HEK293 (cell line): Measurements from ENCODE around the gene SKOR1.
A peak's percentile ranks its signal among the peaks of the same experiment; 100 is the strongest.

Experiments used
- CTCF ChIA-PET: fragments of 350-600 bp; formaldehyde crosslinking; extraction: SDS; loops from one replicate; lab custom pipeline; 2021; ENCODE audit warnings: antibody characterized with exemption; lab: Yijun Ruan, JAX
- POLR2A ChIA-PET: fragments of 300-600 bp; formaldehyde crosslinking; extraction: SDS; loops from one replicate; lab custom pipeline; 2020; ENCODE audit warnings: antibody characterized with exemption, inconsistent platforms; lab: Yijun Ruan, JAX
- H3K27ac ChIP-seq: fragments of 200-500 bp; sonication (Bioruptor generic); 2 replicates; pipeline ENCODE4 v1.5.1; 2014; ENCODE audit warnings: low read depth, low read length, control low read depth, inconsistent platforms; ENCODE audit errors: extremely low read depth
- H3K36me3 ChIP-seq, 2 experiments: fragments of 200-500 bp in 1 of 2; sonication (Bioruptor generic) in 1 of 2; 1 replicate in 1 of 2; 2 replicates in 1 of 2; pipeline ENCODE4 v1.5.1; 2014 to 2017; ENCODE audit warnings: inconsistent platforms in 2 of 2, low read length in 2 of 2; ENCODE audit not compliant: control insufficient read depth in 2 of 2, insufficient read depth in 1 of 2
- H3K4me1 ChIP-seq: fragments of 200-500 bp; sonication (Bioruptor generic); 2 replicates; pipeline ENCODE4 v1.5.1; 2014; ENCODE audit warnings: mild to moderate bottlenecking, low read length, inconsistent platforms; ENCODE audit not compliant: control insufficient read depth, insufficient read depth
- H3K4me3 ChIP-seq: 2 replicates; pipeline ENCODE4 v1.5.1; 2011; ENCODE audit warnings: low read depth, mild to moderate bottlenecking, control low read depth, low read length, moderate library complexity
- H3K9me3 ChIP-seq: fragments of 200-500 bp; sonication (Bioruptor generic); 2 replicates; pipeline ENCODE4 v1.5.1; 2014; ENCODE audit warnings: low read depth, low read length, inconsistent platforms; ENCODE audit not compliant: control insufficient read depth, insufficient read depth
- BCL11A ChIP-seq: fragments of 450-650 bp; formaldehyde crosslinking; IDR thresholded peaks from 2 replicates; pipeline ENCODE4 v1.5.1; 2016; ENCODE audit warnings: low read depth, missing biosample characterization, missing genetic modification characterization
- HOXC10 ChIP-seq: sonication (generic); formaldehyde crosslinking; IDR thresholded peaks from 2 replicates; pipeline ENCODE4 v1.8.1; 2023; ENCODE audit warnings: mild to moderate bottlenecking, missing genetic modification reagents
- RBAK ChIP-seq: fragments of 450-650 bp; formaldehyde crosslinking; IDR thresholded peaks from 2 replicates; pipeline ENCODE4 v1.5.1; 2016; ENCODE audit warnings: missing biosample characterization, missing genetic modification characterization
- ZBTB1 ChIP-seq: fragments of 450-650 bp; formaldehyde crosslinking; IDR thresholded peaks from 2 replicates; pipeline ENCODE4 v1.5.1; 2016; ENCODE audit warnings: missing biosample characterization, missing genetic modification characterization
- ZBTB17 ChIP-seq: fragments of 450-650 bp; formaldehyde crosslinking; IDR thresholded peaks from 2 replicates; pipeline ENCODE4 v1.5.1; 2016; ENCODE audit warnings: missing biosample characterization, missing genetic modification characterization
- ZBTB20 ChIP-seq: fragments of 450-650 bp; formaldehyde crosslinking; IDR thresholded peaks from 2 replicates; pipeline ENCODE4 v1.5.1; 2016; ENCODE audit warnings: missing biosample characterization, missing genetic modification characterization
- ZBTB7A ChIP-seq: fragments of 450-650 bp; formaldehyde crosslinking; IDR thresholded peaks from 2 replicates; pipeline ENCODE4 v1.5.1; 2016; ENCODE audit warnings: low read depth, missing biosample characterization, missing genetic modification characterization
- ZNF10 ChIP-seq: fragments of 450-650 bp; formaldehyde crosslinking; IDR thresholded peaks from 2 replicates; pipeline ENCODE4 v1.5.1; 2017; ENCODE audit warnings: missing biosample characterization, missing genetic modification characterization
- ZNF133 ChIP-seq: fragments of 450-650 bp; formaldehyde crosslinking; IDR thresholded peaks from 2 replicates; pipeline ENCODE4 v1.5.1; 2016; ENCODE audit warnings: missing biosample characterization, missing genetic modification characterization
- ZNF138 ChIP-seq: fragments of 450-650 bp; formaldehyde crosslinking; IDR thresholded peaks from 2 replicates; pipeline ENCODE4 v1.5.1; 2016; ENCODE audit warnings: missing biosample characterization, missing genetic modification characterization, borderline replicate concordance
- ZNF274 ChIP-seq, 2 experiments: fragments of 200-500 bp in 1 of 2; fragments of 450-650 bp in 1 of 2; sonication (Bioruptor generic) in 1 of 2; formaldehyde crosslinking in 1 of 2; IDR thresholded peaks; 2 replicates each; pipeline versions ENCODE4 v1.5.1 to v1.6.1; 2014 to 2016; ENCODE audit warnings: borderline replicate concordance in 1 of 2, inconsistent platforms in 1 of 2, low read length in 1 of 2, missing biosample characterization in 1 of 2, missing genetic modification characterization in 1 of 2
- ZNF302 ChIP-seq: fragments of 450-650 bp; formaldehyde crosslinking; IDR thresholded peaks from 2 replicates; pipeline ENCODE4 v1.5.1; 2016; ENCODE audit warnings: missing biosample characterization, missing genetic modification characterization, low read depth
- ZNF324 ChIP-seq: fragments of 450-650 bp; formaldehyde crosslinking; IDR thresholded peaks from 2 replicates; pipeline ENCODE4 v1.5.1; 2016; ENCODE audit warnings: missing biosample characterization, missing genetic modification characterization
- ZNF335 ChIP-seq: fragments of 450-650 bp; formaldehyde crosslinking; conservative IDR thresholded peaks from 2 replicates; pipeline ENCODE4 v1.5.1; 2016; ENCODE audit warnings: missing biosample characterization, missing genetic modification characterization
- ZNF394 ChIP-seq: fragments of 450-650 bp; formaldehyde crosslinking; IDR thresholded peaks from 2 replicates; pipeline ENCODE4 v1.5.1; 2016; ENCODE audit warnings: missing biosample characterization, missing genetic modification characterization, mild to moderate bottlenecking, moderate library complexity, borderline replicate concordance
- ZNF416 ChIP-seq: fragments of 450-650 bp; formaldehyde crosslinking; IDR thresholded peaks from 2 replicates; pipeline ENCODE4 v1.5.1; 2016; ENCODE audit warnings: missing biosample characterization, missing genetic modification characterization
- ZNF544 ChIP-seq: fragments of 450-650 bp; formaldehyde crosslinking; IDR thresholded peaks from 2 replicates; pipeline ENCODE4 v1.5.0; 2017; ENCODE audit warnings: missing biosample characterization, missing genetic modification characterization
- ZNF560 ChIP-seq: fragments of 450-650 bp; formaldehyde crosslinking; IDR thresholded peaks from 2 replicates; pipeline ENCODE4 v1.5.1; 2017; ENCODE audit warnings: missing biosample characterization, missing genetic modification characterization, borderline replicate concordance
- ZNF626 ChIP-seq: fragments of 450-650 bp; sonication (Bioruptor Pico); formaldehyde crosslinking; IDR thresholded peaks from 2 replicates; pipeline ENCODE4 v1.5.1; 2018; ENCODE audit warnings: missing biosample characterization, missing genetic modification characterization, inconsistent platforms
- ZNF843 ChIP-seq: fragments of 450-650 bp; formaldehyde crosslinking; IDR thresholded peaks from 2 replicates; pipeline ENCODE4 v1.5.1; 2016; ENCODE audit warnings: missing biosample characterization, missing genetic modification characterization
- TF ChIP-seq, protein P1 (sequence below): fragments of 450-650 bp; formaldehyde crosslinking; IDR thresholded peaks from 2 replicates; pipeline ENCODE4 v1.5.1; 2016; ENCODE audit warnings: missing biosample characterization, missing genetic modification characterization, borderline replicate concordance
- TF ChIP-seq, protein P2 (sequence below): fragments of 450-650 bp; formaldehyde crosslinking; IDR thresholded peaks from 2 replicates; pipeline ENCODE4 v1.5.1; 2016; ENCODE audit warnings: missing biosample characterization, missing genetic modification characterization
- TF ChIP-seq, protein P3 (sequence below): fragments of 450-650 bp; formaldehyde crosslinking; IDR thresholded peaks from 2 replicates; pipeline ENCODE4 v1.5.0; 2017; ENCODE audit warnings: missing biosample characterization, missing genetic modification characterization, borderline replicate concordance
- TF ChIP-seq, protein P4 (sequence below): fragments of 450-650 bp; formaldehyde crosslinking; IDR thresholded peaks from 2 replicates; pipeline ENCODE4 v1.5.1; 2016; ENCODE audit warnings: missing biosample characterization, missing genetic modification characterization, low read depth
- TF ChIP-seq, protein P5 (sequence below): fragments of 450-650 bp; formaldehyde crosslinking; IDR thresholded peaks from 2 replicates; pipeline ENCODE4 v1.5.1; 2016; ENCODE audit warnings: missing biosample characterization, missing genetic modification characterization

SKOR1 gene

DNA sequence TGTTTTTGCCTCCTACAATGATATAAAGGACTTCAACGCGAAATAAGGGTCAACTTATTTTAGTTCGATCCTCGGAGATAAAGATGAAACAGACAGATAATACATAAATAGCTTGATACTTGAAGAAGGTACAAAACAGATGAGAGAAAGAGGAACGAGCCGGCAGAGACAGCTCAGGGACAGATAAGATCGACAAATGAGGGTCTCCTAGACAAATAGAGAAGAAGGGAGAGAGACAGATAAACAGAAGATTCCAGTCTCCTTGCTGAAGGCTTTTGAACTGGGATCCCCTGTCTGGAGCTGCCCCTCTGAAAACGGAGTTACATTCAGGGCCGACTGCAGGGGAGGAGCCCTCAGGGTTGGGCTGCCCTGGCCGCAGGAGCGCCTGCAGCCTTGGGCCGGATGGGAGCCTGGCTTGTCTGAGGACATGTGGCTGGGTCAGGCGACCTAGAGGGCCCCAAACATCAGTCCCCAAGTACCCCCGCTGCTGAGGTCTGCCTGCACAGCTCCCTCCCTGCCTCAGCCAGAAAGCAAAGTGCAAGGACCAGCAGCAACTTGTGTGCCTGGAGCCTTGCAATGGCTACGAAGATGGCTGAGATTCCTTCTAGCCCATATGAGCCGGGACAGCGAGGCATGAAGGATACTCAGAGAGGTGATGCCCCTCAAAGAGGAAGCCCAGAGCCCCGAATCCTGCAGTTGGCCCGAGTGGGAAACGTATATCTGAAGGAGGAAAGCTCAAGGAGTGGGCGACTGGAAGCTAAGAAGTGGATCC is 926 bp upstream of the SKOR1 start:
- ChIA-PET POLR2A (interaction anchor here (1.3 to 1.5 kb wide), 3 partner anchors 16 to 303 kb away, joined by 3 to 4 read pairs (median 4); partner anchors contain the start of gene MAP2K5), CTCF (interaction anchor here (0.5 to 1.3 kb wide), 10 partner anchors 8 to 1233 kb away, joined by 3 to 5 read pairs (median 3); partner anchors contain the start of gene C15orf61)
- H3K36me3 ChIP-seq, result no peaks in the 10 kb centered on the region
- peaks cover 7% of the 10 kb centered on the region for H3K4me1 ChIP-seq
- H3K9me3 ChIP-seq, result no peaks in the 10 kb centered on the region
- H3K27ac ChIP-seq, result no peak overlapping the region
- no peak overlapping the region for H3K4me3 ChIP-seq
- 0 out of 2 replicates have a peak, but pooled peaks have one; percentile 11 for TF ChIP-seq ZNF335 (tag by site-specific recombination)
- no peak for TF ChIP-seq ZNF138 (tag by site-specific recombination)
- no peak for TF ChIP-seq ZNF544 (tag by site-specific recombination)
- TF ChIP-seq ZNF302 (tag by site-specific recombination), result no peak
- TF ChIP-seq, protein P1, sequence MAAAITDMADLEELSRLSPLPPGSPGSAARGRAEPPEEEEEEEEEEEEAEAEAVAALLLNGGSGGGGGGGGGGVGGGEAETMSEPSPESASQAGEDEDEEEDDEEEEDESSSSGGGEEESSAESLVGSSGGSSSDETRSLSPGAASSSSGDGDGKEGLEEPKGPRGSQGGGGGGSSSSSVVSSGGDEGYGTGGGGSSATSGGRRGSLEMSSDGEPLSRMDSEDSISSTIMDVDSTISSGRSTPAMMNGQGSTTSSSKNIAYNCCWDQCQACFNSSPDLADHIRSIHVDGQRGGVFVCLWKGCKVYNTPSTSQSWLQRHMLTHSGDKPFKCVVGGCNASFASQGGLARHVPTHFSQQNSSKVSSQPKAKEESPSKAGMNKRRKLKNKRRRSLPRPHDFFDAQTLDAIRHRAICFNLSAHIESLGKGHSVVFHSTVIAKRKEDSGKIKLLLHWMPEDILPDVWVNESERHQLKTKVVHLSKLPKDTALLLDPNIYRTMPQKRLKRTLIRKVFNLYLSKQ (tag by site-specific recombination), result no peak
- TF ChIP-seq, protein P2, sequence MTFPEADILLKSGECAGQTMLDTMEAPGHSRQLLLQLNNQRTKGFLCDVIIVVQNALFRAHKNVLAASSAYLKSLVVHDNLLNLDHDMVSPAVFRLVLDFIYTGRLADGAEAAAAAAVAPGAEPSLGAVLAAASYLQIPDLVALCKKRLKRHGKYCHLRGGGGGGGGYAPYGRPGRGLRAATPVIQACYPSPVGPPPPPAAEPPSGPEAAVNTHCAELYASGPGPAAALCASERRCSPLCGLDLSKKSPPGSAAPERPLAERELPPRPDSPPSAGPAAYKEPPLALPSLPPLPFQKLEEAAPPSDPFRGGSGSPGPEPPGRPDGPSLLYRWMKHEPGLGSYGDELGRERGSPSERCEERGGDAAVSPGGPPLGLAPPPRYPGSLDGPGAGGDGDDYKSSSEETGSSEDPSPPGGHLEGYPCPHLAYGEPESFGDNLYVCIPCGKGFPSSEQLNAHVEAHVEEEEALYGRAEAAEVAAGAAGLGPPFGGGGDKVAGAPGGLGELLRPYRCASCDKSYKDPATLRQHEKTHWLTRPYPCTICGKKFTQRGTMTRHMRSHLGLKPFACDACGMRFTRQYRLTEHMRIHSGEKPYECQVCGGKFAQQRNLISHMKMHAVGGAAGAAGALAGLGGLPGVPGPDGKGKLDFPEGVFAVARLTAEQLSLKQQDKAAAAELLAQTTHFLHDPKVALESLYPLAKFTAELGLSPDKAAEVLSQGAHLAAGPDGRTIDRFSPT (tag by site-specific recombination), result no peak
- no peak for TF ChIP-seq ZBTB7A (tag by site-specific recombination)
- TF ChIP-seq, protein P3, sequence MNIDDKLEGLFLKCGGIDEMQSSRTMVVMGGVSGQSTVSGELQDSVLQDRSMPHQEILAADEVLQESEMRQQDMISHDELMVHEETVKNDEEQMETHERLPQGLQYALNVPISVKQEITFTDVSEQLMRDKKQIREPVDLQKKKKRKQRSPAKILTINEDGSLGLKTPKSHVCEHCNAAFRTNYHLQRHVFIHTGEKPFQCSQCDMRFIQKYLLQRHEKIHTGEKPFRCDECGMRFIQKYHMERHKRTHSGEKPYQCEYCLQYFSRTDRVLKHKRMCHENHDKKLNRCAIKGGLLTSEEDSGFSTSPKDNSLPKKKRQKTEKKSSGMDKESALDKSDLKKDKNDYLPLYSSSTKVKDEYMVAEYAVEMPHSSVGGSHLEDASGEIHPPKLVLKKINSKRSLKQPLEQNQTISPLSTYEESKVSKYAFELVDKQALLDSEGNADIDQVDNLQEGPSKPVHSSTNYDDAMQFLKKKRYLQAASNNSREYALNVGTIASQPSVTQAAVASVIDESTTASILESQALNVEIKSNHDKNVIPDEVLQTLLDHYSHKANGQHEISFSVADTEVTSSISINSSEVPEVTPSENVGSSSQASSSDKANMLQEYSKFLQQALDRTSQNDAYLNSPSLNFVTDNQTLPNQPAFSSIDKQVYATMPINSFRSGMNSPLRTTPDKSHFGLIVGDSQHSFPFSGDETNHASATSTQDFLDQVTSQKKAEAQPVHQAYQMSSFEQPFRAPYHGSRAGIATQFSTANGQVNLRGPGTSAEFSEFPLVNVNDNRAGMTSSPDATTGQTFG, result no peak
- no peak for TF ChIP-seq ZNF10 (tag by site-specific recombination)
- no peak for TF ChIP-seq ZNF394 (tag by site-specific recombination)
- TF ChIP-seq ZBTB1 (tag by site-specific recombination), result no peak
- TF ChIP-seq ZNF133, result no peak
- TF ChIP-seq BCL11A (tag by site-specific recombination), result no peak
- TF ChIP-seq, protein P4, sequence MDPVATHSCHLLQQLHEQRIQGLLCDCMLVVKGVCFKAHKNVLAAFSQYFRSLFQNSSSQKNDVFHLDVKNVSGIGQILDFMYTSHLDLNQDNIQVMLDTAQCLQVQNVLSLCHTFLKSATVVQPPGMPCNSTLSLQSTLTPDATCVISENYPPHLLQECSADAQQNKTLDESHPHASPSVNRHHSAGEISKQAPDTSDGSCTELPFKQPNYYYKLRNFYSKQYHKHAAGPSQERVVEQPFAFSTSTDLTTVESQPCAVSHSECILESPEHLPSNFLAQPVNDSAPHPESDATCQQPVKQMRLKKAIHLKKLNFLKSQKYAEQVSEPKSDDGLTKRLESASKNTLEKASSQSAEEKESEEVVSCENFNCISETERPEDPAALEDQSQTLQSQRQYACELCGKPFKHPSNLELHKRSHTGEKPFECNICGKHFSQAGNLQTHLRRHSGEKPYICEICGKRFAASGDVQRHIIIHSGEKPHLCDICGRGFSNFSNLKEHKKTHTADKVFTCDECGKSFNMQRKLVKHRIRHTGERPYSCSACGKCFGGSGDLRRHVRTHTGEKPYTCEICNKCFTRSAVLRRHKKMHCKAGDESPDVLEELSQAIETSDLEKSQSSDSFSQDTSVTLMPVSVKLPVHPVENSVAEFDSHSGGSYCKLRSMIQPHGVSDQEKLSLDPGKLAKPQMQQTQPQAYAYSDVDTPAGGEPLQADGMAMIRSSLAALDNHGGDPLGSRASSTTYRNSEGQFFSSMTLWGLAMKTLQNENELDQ (tag by site-specific recombination), result no peak
- peak; percentile 21; the same call in 1 of the 2 replicates for TF ChIP-seq ZBTB20 (tag by site-specific recombination)
- TF ChIP-seq ZNF843, result no peak
- TF ChIP-seq HOXC10 (CRISPR knock-in tag), result no peak
- TF ChIP-seq ZBTB17 (tag by site-specific recombination), result peak; percentile 20
- no peak for TF ChIP-seq RBAK (tag by site-specific recombination)
- no peak for TF ChIP-seq ZNF626 (tag by site-specific recombination)
- no peak for TF ChIP-seq ZNF324 (tag by site-specific recombination)
- TF ChIP-seq ZNF416, result no peak
- TF ChIP-seq, protein P5, sequence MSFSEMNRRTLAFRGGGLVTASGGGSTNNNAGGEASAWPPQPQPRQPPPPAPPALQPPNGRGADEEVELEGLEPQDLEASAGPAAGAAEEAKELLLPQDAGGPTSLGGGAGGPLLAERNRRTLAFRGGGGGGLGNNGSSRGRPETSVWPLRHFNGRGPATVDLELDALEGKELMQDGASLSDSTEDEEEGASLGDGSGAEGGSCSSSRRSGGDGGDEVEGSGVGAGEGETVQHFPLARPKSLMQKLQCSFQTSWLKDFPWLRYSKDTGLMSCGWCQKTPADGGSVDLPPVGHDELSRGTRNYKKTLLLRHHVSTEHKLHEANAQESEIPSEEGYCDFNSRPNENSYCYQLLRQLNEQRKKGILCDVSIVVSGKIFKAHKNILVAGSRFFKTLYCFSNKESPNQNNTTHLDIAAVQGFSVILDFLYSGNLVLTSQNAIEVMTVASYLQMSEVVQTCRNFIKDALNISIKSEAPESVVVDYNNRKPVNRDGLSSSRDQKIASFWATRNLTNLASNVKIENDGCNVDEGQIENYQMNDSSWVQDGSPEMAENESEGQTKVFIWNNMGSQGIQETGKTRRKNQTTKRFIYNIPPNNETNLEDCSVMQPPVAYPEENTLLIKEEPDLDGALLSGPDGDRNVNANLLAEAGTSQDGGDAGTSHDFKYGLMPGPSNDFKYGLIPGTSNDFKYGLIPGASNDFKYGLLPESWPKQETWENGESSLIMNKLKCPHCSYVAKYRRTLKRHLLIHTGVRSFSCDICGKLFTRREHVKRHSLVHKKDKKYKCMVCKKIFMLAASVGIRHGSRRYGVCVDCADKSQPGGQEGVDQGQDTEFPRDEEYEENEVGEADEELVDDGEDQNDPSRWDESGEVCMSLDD (tag by site-specific recombination), result no peak
- no peak for TF ChIP-seq ZNF560
- TF ChIP-seq ZNF274 (IDR thresholded peaks at IDR 0.05; ENCODE audit: low read length), result no peak
- no peak for TF ChIP-seq ZNF274 (tag by site-specific recombination; IDR thresholded peaks at IDR 0.05; ENCODE audit: borderline replicate concordance)
